Sigmoid colon (tissue), 3 donors: Measurements from ENCODE around the gene SNX27.

Source experiments
- POLR2A ChIP-seq, 2 donors: fragments of 450-650 bp; IDR thresholded peaks; one replicate each; pipeline ENCODE4 v1.6.1; 2016; ENCODE audit warnings: antibody characterized with exemption in 2 of 2, mild to moderate bottlenecking in 2 of 2, moderate library complexity in 2 of 2
- TF ChIP-seq, protein P1 (sequence below), 4 experiments: fragments of 450-650 bp in 3 of 4; fragments of 200-600 bp in 1 of 4; IDR thresholded peaks; one replicate each; pipeline ENCODE4 v1.5.1; 2016 to 2019; ENCODE audit warnings: antibody characterized with exemption in 4 of 4, mild to moderate bottlenecking in 3 of 4, moderate library complexity in 2 of 4

- TF ChIP-seq POLR2A (IDR thresholded peaks at IDR 0.05), result no peak
- TF ChIP-seq, protein P1, sequence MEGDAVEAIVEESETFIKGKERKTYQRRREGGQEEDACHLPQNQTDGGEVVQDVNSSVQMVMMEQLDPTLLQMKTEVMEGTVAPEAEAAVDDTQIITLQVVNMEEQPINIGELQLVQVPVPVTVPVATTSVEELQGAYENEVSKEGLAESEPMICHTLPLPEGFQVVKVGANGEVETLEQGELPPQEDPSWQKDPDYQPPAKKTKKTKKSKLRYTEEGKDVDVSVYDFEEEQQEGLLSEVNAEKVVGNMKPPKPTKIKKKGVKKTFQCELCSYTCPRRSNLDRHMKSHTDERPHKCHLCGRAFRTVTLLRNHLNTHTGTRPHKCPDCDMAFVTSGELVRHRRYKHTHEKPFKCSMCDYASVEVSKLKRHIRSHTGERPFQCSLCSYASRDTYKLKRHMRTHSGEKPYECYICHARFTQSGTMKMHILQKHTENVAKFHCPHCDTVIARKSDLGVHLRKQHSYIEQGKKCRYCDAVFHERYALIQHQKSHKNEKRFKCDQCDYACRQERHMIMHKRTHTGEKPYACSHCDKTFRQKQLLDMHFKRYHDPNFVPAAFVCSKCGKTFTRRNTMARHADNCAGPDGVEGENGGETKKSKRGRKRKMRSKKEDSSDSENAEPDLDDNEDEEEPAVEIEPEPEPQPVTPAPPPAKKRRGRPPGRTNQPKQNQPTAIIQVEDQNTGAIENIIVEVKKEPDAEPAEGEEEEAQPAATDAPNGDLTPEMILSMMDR (IDR thresholded peaks at IDR 0.05), result no peak
Observed at GRCh38 chr1:151689494-151689893, 77.6 kb downstream of the SNX27 start.
